Measurements from ENCODE around the gene FAM76A.
"Not testable (repeated sequence)": the region's sequence is repeated elsewhere in the genome, so short reads cannot be mapped to it uniquely, and the experiment has no call there.

The FAM76A gene

GRCh38 chr1:27782950-27783349 lies 57.2 kb downstream of the FAM76A start:
- no peak for DNase-seq

DNA sequence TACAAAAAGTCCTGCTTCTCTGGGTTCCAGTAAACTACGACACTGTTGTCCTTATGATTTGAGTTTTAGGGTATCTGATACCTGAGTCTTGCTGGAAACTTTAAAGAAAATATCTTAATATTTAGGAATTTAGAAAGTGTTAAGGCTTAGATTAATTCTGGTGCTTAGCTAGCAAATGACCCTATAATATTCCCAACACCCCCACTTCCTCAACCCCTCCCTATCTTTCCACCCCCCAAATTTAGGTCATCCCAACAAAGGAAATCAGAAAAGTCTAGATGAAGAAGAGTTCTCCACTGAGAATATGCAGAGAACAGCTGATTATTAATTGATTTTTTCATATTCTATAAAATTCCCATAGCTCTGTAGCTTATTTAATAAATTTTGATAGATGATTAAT lies 58.9 kb downstream of the FAM76A start:
- DNase-seq = no peak

GRCh38 chr1:27785781-27786455 lies 60.2 kb downstream of the FAM76A start:
- DNase-seq = no peak

GRCh38 chr1:27787895-27788294 lies 62.1 kb downstream of the FAM76A start:
- no peak for DNase-seq

GRCh38 chr1:27789540-27790041 lies 63.8 kb downstream of the FAM76A start:
- no peak for DNase-seq

GRCh38 chr1:27790270-27790669 lies 64.5 kb downstream of the FAM76A start:
- DNase-seq = not testable (repeated sequence)

GRCh38 chr1:27795601-27796000 lies 69.8 kb downstream of the FAM76A start:
- no peak for DNase-seq

GRCh38 chr1:27804791-27805190 lies 79.0 kb downstream of the FAM76A start:
- DNase-seq = no peak

DNA sequence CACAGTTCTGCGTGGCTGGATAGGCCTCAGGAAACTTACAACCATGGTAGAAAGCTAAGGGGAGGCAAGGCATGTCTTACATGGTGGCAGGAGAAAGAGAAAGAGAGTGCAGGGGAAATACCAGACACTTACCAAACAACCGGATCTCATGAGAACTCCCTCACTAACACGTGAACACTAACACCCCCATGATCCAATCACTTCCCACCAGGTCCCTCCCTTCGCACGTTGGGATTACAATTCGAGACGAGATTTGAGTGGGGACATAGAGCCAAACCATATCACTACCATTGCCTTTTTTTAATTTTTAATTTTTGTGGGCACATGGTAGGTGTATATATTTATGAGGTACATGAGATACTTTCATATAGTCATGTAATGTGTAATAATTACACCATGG lies 81.0 kb downstream of the FAM76A start:
- DNase-seq = no peak

- no peak for DNase-seq
Measured at GRCh38 chr1:27807385-27807784, 81.6 kb downstream of the FAM76A start.

DNA sequence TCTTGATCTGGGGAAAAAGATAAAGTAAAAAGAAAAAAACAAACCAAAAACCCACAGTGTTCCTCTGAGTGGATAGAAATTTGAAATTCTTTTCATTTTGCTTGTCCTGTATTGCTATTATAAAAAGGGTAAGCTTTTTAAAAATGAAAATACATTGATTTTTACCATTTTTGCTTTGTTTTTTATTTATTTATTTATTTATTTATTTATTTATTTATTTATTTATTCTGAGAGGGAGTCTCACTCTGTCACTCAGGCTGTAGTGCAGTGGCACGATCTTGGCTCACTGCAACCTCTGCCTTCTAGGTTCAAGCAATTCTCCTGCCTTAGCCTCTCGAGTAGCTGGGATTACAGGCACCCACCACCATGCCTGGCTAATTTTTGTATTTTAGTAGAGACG lies 82.4 kb downstream of the FAM76A start:
- DNase-seq = not testable (repeated sequence)

DNA sequence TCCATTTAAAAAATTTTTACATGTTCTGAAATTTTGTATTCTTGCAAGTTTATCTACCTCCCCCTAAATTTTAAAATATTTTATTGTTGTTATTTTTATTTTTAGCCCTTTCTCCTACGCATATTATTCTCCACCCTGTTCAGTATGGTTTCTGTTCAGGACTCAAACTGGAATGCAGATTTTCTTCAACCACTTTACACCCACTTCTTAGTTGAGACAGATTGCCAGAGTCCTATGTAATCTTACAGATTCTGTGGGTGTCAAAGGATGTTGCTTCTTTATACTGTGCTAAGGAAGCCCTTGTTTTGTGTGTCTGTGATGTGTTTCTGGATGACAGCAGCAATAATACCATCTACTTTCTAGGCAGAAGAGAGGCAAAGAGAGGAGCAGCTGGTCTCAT lies 84.1 kb downstream of the FAM76A start:
- DNase-seq = no peak

GRCh38 chr1:27811741-27812500 lies 86.2 kb downstream of the FAM76A start:
- DNase-seq = no peak

Measured in NCI-H2171 (cell line).